GM18867 (cell line): ENCODE measurements around the gene HES5.

Experiments used
- ATAC-seq: cut with Tn5 transposase; IDR thresholded peaks from one replicate; pipeline ENCODE4 v1.9.1; 2021; ENCODE audit warnings: mild to moderate bottlenecking, moderate library complexity; ENCODE audit not compliant: unreplicated experiment

Gene HES5

DNA sequence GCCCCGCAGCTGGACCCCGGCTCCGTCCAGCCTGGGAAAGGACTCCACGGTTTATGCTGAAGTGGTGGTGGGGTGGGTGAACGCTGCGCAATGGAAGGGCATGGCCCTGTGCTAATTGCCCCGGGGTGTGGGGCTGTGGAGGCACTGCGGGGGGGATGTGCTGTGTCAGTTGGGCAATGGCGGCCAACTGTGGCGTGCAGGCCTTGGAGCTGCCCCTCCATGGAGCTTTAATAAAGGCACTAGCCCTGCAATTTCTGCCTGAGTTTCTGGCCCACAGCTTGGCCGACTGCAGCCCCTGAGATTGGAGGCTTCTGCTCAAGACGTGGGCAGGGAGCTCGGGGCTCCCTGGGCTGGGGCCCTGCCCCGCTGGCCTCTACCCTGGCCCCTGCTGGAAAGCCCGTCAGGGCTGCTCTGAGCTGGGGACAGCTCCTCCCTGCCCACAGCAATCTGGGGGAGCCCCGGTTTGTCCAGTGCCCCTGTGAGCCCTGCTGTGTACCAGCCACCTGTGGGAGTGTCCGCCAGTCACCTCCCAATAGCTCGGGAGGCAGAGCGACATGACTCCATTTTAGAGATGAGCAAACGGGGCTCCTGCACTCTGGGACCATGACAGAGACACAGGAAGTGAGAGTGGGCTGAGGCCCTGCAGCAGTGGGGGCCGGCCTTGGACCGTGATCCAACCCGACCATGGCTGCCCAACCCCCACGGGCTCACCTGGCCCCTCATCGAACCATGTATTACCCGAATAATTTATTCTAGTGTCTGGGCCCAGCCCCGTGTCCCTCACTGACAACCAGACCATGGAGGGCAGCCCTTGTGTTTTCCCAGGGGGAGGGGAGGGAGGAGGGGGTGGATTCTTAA lies 17.4 kb upstream of the HES5 start:
- no peak for ATAC-seq

DNA sequence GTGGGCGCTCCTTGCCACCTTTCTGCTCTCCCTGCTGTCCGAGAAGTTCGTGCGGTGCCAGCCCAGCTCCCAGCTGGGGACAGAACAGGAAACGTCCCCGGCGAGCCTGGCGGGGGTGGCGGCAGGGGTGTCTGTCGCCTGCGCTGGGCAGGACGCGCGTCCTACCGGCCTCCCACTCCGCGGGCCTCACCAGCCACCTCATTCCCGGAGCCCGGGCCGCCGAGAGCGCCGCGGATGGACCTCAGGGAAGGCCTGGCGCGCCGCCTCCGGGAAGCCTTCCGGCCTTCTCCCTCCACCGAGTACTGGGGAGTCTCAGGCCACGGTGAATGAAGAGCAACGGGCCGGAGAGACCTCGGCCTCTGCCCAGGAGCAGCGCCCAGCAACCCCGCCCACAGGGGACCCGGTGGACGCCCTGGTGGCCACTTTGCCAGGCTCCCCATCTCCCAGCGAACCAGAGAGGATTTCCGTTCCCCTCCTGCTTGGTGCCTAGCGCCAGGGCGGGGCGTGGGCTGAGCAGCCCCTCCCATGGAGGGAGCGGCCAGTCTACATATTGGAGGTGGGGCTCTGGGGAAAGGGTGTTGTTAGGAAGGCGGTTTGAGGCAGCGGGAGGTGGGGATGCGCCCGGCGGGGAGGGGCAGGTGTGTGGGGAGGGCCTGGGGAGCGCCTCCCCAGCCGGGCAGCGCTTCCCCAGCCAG lies 16.6 kb upstream of the HES5 start:
- ATAC-seq = peak; percentile 28

DNA sequence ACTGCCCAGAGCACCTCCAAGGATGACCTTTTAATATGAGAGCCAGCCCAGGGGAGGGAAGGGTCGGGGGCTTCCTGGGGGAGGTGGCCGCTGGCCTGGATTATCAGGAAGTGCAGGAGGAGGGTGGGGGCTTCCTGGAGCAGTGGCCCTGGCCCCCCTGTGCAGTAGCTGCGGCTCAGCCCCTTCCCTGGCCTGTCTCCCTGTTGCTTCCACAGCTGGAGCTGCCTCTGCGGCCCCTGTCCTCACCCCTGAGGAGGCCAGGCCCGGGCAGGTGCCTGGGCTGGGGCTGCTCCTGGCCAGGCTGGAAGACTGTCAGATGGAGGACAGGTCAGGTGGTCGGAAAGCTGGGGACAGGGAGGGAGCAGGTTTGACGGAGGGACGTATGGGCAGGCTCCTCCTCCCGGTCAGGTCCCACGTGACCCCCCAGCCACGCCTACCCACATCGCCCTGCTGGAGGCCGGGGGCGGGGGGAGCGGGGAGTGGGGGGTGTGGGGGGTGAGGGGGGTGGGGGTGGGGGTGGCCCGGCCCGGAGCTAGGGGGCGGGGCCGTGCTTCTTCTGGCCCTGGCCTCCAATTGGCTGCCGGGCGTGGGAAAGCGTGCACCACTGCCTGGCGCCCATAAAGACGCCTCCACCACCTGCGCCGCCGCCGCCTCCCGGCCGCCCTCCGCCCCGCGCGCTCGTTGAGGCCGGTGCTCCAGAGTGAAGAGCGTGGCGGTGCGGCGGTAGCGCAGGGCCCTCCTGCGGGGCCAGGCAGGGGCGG lies 15.9 kb upstream of the HES5 start:
- peak; percentile 35 for ATAC-seq

DNA sequence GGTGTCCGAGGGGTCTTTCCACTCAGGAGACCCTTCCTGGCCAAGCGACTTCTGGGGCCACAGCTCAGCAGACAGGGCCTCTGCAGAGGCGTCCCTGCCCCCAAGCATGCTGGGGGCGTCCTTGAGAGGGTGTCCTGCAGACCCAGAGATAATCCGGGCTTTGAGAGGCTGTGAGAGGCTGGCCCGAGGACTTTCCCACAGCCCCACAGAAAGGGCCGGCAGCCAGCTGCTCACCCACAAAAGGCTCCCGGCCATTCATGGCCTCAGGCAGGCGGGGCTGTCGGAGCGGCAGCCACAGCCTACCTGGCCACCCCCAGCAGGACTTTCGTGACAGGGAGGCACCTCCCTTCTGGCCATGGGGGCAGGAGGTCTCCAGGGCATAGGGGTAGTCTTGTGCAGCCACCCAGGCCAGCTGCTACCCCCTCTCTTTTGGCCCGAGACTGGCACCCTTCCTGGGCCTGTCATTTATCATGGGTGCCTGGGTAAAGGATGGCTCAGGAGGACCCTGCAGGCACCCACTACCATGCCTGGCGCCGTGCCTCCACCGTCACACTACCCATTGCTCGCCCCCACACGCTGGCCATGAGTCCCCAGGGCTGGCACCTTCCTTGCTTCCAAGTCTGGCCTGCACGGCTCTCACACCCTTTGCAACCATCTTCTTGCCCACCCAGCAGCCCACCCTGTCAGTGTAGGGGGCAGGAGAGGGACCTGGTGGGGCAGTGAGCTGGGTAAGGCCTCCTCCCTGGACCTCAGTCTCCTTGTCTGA lies 15.0 kb upstream of the HES5 start:
- no peak for ATAC-seq

DNA sequence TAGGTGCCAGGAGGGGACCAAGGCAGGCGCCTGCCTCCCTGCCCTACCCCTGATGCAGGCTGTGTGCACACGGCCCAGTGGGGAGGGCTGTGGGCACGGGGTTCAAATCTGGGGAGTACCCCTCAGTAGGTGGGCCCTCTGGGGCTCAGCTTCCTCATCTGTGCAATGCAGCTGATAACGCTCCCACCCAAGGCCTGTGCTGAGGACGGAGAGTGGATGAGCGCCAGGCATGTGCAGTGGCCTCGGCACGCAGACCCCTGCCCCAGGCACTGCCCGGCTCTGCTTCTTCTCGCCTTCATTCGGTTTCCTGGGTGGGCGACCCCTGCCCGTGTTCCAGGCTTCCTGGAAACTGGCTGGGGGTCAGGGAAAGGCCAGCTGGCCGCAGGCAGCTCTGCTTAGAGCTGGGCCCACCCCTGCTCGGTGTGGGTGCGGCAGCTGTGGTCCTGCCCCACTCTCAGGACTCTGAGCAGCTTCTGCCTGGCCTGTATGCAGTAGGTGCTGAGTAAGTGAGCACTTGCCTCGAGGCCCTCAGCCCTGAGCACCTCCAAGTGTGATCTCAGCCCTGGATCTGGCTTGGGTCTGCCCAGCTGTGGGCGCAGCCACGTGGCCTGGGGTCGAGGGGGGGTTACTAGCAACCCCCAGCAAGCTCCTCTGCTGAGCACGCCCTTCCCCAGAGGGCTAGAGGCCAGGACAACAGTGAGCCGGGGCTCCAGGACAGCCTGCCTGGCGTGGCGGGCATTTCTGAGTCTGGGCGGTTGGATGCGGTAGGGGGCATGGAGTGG lies 14.2 kb upstream of the HES5 start:
- no peak for ATAC-seq

DNA sequence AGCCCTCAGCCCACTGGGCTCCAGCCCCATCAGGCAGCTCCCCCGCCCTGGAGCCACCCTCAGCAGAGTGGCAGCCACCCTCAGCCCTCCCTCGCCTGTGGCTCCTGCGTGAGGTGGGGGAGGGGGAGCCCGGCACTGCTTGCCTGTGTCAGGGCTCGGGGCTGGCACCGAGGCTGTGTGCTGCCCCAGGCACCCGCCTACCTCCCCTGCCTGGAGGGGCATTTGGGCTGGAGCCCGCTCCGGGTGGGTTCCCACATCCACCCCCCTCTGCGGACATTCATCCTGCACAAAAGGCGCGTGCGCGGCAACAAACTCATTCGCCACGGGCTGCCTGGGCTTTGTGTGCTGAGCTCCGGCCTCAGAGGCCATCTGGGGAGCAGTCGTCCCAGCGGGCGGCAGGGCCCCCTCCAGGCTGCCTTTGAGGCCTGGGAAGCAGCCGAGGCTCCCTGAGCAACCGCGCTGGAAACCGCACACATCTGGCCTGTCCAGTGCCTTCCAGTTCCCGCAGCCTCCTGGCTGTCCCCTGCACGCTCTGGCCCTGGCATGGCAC lies 13.6 kb upstream of the HES5 start:
- ATAC-seq = no peak

DNA sequence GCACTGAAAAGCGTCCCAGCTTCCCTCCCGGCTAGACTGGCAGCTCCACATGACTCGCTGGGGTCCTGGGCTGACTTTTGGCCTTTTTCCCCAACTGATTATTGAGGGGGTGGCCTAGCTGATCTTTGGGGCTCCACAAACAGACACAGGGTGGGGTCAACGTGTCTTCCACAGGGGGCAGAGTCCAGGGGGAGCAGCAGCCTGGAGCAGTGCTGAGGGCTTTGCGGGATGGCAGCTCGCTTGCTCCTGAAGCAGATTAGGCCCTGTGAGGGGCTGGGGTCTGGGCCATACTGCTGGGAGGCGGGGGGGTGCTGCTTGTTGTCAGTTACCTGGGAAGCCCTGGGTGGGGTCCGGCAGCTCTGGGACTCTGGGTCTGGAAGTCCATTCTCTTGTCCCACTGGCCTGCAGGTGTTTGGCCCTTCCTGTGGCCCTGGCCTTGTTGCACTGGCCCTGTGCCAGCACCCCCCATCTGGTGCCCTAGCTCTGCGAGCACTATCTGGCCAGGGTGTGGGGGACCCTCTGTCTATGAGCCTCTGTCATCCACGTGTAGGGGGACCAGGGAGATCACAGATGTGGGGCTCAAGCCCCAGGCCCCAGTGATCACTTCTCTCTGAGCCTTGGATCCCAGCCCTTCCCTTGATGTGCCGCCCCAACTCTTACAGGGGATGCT lies 12.3 kb upstream of the HES5 start:
- ATAC-seq = no peak

DNA sequence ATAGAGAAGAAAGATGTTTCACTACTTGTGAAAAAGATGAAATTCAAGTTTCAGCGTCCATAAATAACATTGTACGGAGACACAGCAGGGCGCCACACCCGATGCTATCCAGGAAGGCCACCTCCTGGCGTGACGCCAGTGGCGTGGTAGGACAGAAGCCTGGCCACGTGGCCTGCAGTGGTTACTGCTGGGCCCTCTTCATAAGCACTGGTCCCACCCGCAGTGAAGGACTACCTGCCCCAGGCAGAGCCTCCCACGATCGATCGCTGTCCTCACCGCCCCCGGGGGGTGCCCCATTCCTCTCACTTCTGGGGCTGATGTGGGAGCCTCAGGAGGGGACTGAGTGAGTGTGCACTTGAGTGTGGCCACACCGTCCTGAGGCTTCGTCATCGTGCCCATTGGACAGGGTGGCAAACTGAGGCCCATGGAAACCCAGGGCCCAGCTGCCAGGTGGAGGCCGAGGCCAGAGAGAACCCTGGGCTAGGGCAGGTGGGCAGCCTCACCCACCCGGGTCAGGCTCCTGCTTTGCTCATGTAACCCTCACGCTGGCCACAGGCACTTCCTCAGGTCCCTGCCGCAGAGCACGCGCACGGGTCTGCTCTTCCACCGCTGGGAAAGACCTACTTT lies 11.7 kb upstream of the HES5 start:
- ATAC-seq = no peak

DNA sequence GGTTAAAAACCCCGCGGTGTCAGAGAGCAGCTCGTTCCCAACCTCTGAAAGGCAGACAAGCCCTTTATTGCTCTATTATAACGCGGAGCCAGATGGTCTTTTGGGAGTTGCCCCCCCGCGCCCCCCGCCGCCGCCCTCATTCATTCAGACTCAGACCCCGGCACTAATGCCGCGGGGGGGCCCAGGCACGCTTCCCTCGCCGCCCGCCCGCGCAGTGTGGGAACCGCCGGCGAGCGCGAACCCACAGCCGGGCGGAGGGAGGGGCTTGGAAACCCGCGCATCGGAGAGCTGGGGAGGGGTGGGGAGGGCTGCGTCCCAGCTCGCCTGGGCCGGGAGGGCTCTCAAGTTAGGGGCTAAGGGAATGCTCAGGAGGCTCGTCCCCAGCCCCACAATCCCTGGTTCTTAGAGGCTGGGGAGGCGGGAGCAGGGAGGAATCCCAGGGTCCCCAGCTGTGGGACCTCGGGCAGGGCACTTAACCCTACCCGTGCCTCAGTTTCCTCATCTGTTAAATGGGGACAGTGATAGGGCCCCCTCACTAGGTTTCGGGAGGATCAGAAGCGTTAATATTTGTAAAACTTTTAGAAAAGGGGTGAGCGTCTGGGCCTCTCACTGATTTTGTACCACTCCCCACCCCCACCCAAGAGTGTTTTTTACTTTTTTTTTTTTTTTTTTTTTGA lies 10.9 kb upstream of the HES5 start:
- no peak for ATAC-seq

DNA sequence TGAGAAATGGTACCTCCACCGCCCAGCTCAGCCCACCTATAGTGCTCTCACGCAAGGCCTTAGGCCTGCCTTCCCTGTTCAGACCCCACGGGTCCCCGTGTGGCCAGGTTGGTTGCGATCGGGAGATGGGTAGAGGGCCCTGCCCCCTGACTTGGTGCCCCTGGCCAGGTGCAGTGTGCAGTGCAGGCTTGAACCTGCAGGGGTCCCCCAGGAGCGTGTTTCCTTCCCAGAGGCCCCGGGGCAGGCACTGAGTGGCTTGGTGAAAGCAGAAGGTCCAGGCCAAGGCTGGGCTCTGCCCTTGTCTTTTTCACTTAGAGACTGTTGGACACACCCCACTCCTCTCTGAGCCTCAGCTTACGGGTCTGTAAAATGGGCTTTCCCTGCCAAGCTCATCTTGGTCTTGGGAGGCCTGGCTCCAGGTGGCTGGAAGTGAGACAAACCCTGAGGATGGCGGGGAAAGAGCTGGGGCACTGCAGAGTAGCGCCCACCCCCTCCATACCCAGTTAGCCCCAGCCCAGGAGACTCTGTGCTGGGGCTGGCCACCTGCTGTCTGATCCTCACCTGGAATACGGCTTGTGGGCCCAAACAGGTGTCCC lies 9.3 kb upstream of the HES5 start:
- peak; percentile 39 for ATAC-seq

DNA sequence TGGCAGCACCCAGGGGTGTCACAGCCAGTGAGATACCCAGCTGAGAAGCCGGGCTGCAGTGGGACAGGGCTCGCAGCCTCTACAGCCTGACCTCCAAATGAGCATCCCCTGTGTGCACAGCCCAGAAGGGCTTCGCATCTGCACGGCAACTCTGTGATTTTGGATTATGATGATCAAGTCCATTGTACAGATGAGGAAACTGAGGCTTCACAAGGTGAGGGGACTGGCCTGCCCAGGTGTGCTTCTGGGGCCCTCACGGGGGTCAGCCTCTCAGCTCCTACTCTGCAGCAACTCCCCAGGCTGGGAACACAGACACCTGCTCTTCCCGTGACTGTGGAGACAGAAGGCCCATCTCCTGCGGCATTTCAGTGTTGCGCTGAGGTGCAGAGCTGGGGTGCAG lies 8.8 kb upstream of the HES5 start:
- ATAC-seq = no peak

DNA sequence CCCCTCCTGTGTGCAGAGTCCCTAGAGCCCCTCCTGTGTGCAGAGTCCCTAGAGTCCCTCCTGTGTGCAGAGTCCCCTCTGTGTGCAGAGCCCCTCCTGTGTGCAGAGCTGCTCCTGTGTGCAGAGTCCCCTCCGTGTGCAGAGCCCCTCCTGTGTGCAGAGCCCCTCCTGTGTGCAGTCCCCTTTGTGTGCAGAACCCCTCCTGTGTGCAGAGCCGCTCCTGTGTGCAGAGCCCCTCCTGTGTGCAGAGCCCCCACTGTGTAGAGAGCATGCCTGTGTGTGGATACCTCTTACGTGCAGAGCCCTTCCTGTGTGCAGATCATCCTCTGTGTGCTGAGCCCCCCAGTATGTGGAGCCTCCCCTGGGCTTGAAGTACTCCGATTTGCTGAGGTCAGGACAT lies 8.3 kb upstream of the HES5 start:
- no peak for ATAC-seq

DNA sequence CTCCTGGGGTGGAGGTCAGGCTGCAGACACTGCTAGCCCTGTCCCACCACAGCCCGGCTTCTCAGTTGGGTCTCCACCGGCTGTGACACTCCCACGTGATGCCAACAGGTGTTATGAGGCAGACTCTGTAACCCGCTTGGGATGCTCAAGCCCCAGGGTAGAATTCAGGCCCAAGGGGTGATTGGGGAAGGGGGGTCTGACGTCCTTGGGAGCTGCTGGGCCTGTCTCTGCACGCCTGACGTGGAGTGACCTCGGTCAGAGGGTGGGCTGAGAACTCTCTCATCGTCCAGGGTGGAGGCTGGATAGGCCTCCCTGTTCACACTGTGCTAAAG lies 7.7 kb upstream of the HES5 start:
- ATAC-seq = no peak

DNA sequence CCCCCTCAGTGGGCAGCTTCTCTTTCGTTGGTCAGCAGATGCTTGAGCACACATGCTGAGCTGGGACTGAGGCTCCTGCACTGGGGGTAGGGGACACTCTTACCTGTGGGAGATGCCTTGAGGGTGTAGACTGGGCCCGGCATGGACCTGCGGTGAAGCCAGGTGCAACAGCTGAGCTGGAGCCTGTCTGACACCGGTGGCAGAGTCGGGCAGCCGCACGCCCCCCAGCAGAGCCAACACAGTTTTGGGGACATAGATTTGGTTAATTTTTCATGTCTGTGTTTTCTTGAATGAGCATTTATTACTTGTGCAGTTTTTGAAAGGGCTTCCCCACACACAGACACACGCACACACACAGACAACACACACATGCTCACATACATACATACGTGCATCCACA lies 5.9 kb upstream of the HES5 start:
- ATAC-seq = no peak

DNA sequence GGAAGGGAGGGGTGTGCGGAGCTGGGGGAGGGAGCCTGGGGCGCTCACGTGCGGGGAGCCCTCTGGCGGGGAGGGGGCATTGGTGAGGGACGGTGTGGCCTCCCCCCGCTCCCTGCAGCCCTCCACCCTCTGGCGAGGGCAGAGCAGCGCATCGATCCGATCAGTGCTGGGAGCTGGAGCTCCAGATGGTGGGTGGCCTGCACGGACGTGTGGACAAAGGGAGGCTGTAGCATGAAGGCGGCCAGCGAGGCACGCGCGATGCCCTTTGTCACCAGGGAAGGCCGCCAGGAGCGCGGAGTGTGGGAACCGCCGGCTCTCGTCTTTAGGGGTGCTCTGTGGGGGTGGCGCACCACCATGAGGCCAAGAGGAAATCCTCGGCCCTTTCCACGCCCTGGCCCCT lies 5.4 kb upstream of the HES5 start:
- no peak for ATAC-seq

DNA sequence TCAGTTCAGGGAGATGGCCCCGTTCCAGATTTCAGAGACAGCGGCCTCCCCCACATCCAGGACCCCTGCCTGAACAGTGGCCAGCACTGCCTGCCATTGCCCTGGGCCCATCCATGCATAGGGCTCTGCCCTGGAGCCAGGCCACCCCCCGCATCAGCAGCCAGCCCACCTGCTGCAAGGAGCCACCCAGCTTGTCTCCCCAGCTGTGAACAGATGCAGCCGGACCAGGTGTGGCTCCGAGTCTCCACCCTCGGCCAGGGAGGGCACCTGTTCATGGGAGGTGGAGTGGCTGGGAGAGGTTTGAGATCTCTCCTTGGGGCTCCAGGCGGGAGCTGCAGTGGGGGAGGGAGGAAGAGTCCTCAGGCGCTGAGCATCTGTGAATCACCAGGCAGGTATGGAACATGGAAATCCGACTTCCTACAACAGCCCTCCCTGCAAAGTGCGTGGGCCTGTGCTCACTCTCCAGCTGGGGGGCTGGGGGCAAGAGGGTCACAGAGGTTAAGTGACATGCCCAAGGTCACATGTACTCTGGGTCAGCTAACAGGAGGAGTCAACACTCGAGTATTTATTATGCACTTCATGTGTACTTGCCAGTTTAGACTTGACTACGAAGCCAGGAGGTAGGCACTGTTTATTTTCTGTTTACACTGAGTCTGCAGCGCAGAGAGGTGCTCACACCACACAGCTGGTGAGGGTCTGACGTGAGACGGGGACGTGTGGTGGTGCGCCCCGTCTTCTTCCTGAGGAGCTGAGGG lies 4.8 kb upstream of the HES5 start:
- ATAC-seq = no peak

DNA sequence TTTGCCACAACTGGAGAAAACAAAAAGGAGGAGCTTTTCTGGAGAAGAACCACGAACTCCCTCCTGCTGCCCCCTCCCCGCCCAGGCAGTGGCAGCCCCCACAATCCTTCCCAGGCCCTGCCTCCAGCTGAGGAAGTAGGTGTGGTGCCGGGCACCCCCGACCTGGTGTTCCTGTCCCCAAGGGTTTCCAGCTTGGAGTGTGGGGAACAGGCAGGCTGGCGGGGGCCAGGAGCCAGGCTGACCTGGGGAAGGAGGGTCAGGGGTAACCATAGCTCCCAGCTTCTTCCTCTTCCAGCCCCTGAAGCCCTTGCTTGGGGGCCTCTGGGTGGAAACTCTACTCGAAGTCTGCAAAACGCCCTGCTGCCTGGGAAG lies 4.2 kb upstream of the HES5 start:
- ATAC-seq = no peak

DNA sequence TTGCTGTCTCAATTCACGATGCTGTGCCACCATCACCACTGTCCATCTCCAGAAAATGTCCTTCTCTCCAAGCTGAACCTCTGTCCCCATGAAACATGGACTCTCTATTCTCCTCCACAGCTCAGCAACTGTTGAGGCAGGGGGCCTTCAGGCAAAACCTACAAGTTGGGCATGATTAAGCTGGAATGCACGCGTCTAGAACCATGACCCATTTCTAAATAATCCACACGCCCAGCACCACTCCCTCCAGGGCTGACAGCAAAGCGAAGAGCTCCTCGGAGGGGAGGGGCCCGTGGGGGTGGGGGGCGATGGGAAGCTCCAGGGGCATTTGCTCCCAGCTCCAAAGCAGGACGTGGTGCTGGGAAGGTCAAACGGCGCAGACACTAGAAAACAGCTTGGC lies 3.3 kb upstream of the HES5 start:
- ATAC-seq = no peak
